Adipocyte (in vitro differentiated cells): ENCODE data around the gene UBB.
"Not testable (repeated sequence)": the region's sequence is repeated elsewhere in the genome, so short reads cannot be mapped to it uniquely, and the experiment has no call there.

ENCODE experiments used
- DNase-seq: peaks from one replicate; pipeline ENCODE4 v3.0.0-alpha.2; 2015; ENCODE audit warnings: low read depth
- H3K27me3 ChIP-seq: replicated peaks from 2 replicates; pipeline ENCODE4 v1.7.0; 2013; ENCODE audit warnings: mild to moderate bottlenecking, low read length, moderate library complexity; ENCODE audit not compliant: control insufficient read depth, insufficient read depth
- H3K36me3 ChIP-seq: 2 replicates; pipeline ENCODE4 v1.7.0; 2013; ENCODE audit warnings: low read length, mild to moderate bottlenecking, moderate library complexity; ENCODE audit not compliant: control insufficient read depth, insufficient read depth, severe bottlenecking
- H3K4me1 ChIP-seq: 2 replicates; pipeline ENCODE4 v1.7.0; 2013; ENCODE audit warnings: mild to moderate bottlenecking, low read length, moderate library complexity; ENCODE audit not compliant: control insufficient read depth, insufficient read depth
- H3K4me3 ChIP-seq: 2 replicates; pipeline ENCODE4 v1.7.0; 2013; ENCODE audit warnings: mild to moderate bottlenecking, low read length, moderate library complexity
- H3K9ac ChIP-seq: 2 replicates; pipeline ENCODE4 v1.7.0; 2013; ENCODE audit warnings: mild to moderate bottlenecking, low read length, moderate library complexity
- H3K9me3 ChIP-seq: 2 replicates; pipeline ENCODE4 v1.7.0; 2013; ENCODE audit warnings: mild to moderate bottlenecking, low read length, moderate library complexity; ENCODE audit not compliant: control insufficient read depth

Gene UBB

DNA sequence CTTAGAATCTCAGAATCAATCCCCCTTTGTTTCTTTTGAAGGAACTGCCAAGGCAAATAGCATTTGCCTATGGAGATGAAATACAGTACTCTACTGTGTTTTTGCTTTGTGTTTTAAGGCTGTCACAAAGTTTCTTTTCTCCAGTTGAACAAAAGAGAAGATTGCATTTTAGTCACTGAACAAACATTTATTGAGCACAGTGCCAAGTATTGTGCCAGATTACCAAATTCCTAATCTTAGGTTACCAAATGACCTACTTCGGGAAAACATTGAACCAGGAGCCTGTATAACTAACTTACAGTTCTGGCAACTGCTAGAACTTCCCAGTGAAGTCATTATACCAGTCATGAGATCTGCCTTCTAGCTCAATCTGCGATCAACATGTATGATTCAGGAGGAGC, 3.0 kb upstream of the UBB start:
- Histone ChIP-seq H3K9ac (no peak overlapping the region), H3K4me3 (no peak overlapping the region), H3K27me3 (no peaks in the 10 kb centered on the region), H3K36me3 (peaks cover 13% of the 10 kb centered on the region), H3K4me1 (peaks cover 40% of the 10 kb centered on the region), H3K9me3 (no peaks in the 10 kb centered on the region)
- DNase-seq: peak; percentile 38

- DNase-seq: no peak
- no peaks in the 10 kb centered on the region for H3K27me3 ChIP-seq
- no peaks in the 10 kb centered on the region for H3K9me3 ChIP-seq
- H3K4me3 ChIP-seq: no peak overlapping the region
- H3K9ac ChIP-seq: no peak overlapping the region
- H3K36me3 ChIP-seq: peaks cover 21% of the 10 kb centered on the region
- peaks cover 42% of the 10 kb centered on the region for H3K4me1 ChIP-seq
Measured at GRCh38 chr17:16378636-16379282, 2.1 kb upstream of the UBB start.

- no peak for DNase-seq
- Histone ChIP-seq H3K4me3 (no peak overlapping the region), H3K9ac (no peak overlapping the region), H3K9me3 (no peaks in the 10 kb centered on the region), H3K36me3 (peaks cover 25% of the 10 kb centered on the region), H3K4me1 (peaks cover 42% of the 10 kb centered on the region), H3K27me3 (no peaks in the 10 kb centered on the region)
Measured at GRCh38 chr17:16379654-16380053, 1.2 kb upstream of the UBB start.

- H3K36me3 ChIP-seq: peaks cover 25% of the 10 kb centered on the region
- H3K4me1 ChIP-seq: peaks cover 39% of the 10 kb centered on the region
- DNase-seq: peak; percentile 56
- peak overlapping the region; percentile 90 for H3K4me3 ChIP-seq
- H3K9ac ChIP-seq: peak overlapping the region; percentile 97
- no peaks in the 10 kb centered on the region for H3K27me3 ChIP-seq
- no peaks in the 10 kb centered on the region for H3K9me3 ChIP-seq
Measured at GRCh38 chr17:16381496-16381820, 567 bp downstream of the UBB start.

GRCh38 chr17:16383216-16383615, 2.3 kb downstream of the UBB start:
- no peak for DNase-seq
- Histone ChIP-seq H3K4me3 (peak overlapping the region; percentile 90), H3K9me3 (no peaks in the 10 kb centered on the region), H3K4me1 (peaks cover 30% of the 10 kb centered on the region), H3K27me3 (no peaks in the 10 kb centered on the region), H3K9ac (no peak overlapping the region), H3K36me3 (peaks cover 25% of the 10 kb centered on the region)

GRCh38 chr17:16383772-16384287, 2.9 kb downstream of the UBB start:
- Histone ChIP-seq H3K9ac (no peak overlapping the region), H3K4me3 (no peak overlapping the region), H3K36me3 (peaks cover 25% of the 10 kb centered on the region), H3K27me3 (no peaks in the 10 kb centered on the region), H3K4me1 (peaks cover 27% of the 10 kb centered on the region), H3K9me3 (no peaks in the 10 kb centered on the region)
- no peak for DNase-seq

- DNase-seq: no peak
- Histone ChIP-seq H3K36me3 (peaks cover 25% of the 10 kb centered on the region), H3K9me3 (no peaks in the 10 kb centered on the region), H3K4me1 (peaks cover 27% of the 10 kb centered on the region), H3K4me3 (no peak overlapping the region), H3K9ac (no peak overlapping the region), H3K27me3 (no peaks in the 10 kb centered on the region)
Measured at GRCh38 chr17:16384557-16384956, 3.7 kb downstream of the UBB start.

GRCh38 chr17:16386126-16386507, 5.2 kb downstream of the UBB start:
- not testable (repeated sequence) for H3K9me3 ChIP-seq, DNase-seq, H3K27me3 ChIP-seq
- peak overlapping the region; percentile 81 for H3K9ac ChIP-seq
- H3K4me3 ChIP-seq: peak overlapping the region; percentile 82
- peaks cover 27% of the 10 kb centered on the region for H3K4me1 ChIP-seq
- H3K36me3 ChIP-seq: peaks cover 25% of the 10 kb centered on the region

- Histone ChIP-seq H3K9me3 (no peaks in the 10 kb centered on the region), H3K36me3 (no peaks in the 10 kb centered on the region), H3K27me3 (no peaks in the 10 kb centered on the region), H3K4me1 (no peaks in the 10 kb centered on the region), H3K9ac (no peak overlapping the region), H3K4me3 (no peak overlapping the region)
- DNase-seq: no peak
Measured at GRCh38 chr17:16391451-16391850, 10.6 kb downstream of the UBB start.

GRCh38 chr17:16392491-16392890, 11.6 kb downstream of the UBB start:
- H3K27me3 ChIP-seq, H3K4me3 ChIP-seq, H3K9ac ChIP-seq, H3K9me3 ChIP-seq, H3K4me1 ChIP-seq, H3K36me3 ChIP-seq, DNase-seq: not testable (repeated sequence)

DNA sequence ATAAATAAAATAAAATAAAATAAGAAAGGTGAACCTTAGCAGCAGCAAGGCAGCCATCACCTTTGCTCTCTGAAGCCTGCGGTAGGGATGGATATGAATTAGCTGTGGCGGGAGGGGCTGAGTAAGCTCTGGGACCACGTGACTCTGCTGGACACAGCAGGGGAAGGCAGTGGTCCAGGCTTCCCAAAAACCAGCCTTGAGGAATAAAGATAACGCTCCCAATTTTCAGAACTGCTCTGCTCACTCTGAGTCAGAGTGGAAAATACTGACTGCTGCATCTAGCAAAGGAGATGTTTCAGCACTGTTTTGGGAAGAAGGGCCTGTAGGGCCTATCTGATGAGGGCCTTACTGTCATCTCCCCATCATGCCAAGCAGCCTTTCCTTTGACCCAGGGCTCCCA, 15.0 kb downstream of the UBB start:
- H3K9me3 ChIP-seq, H3K9ac ChIP-seq, DNase-seq, H3K27me3 ChIP-seq, H3K36me3 ChIP-seq, H3K4me3 ChIP-seq, H3K4me1 ChIP-seq: not testable (repeated sequence)

- H3K4me1 ChIP-seq, H3K4me3 ChIP-seq, DNase-seq, H3K36me3 ChIP-seq, H3K27me3 ChIP-seq, H3K9ac ChIP-seq, H3K9me3 ChIP-seq: not testable (repeated sequence)
Measured at GRCh38 chr17:16396693-16397092, 15.8 kb downstream of the UBB start.
